NCI-H345 (cell line): Measurements from ENCODE around the gene STX10.

Experiments
- DNase-seq: peaks from one replicate; lab custom pipeline; 2025; lab: John Stamatoyannopoulos, UW

The STX10 gene

DNA sequence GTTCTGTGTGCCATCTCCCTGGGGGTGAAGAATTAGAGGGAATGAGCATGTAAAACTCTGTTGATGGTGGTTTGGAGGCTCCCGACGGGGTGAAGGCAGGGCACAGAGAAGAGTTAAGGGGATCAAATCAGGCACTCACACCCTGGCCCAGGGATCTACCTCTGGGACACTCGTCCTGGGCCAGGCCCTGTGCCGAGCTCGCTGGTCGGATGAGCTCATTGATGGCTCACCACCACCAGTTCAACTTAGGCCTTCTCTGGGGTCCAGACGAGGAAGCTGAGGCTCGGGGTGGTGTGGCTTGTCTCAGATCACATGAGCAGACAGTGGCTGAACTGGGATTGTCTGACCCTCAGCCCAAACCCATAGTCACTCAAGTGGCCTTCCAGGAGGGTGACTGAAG lies 30.5 kb downstream of the STX10 start:
- DNase-seq = no peak

DNA sequence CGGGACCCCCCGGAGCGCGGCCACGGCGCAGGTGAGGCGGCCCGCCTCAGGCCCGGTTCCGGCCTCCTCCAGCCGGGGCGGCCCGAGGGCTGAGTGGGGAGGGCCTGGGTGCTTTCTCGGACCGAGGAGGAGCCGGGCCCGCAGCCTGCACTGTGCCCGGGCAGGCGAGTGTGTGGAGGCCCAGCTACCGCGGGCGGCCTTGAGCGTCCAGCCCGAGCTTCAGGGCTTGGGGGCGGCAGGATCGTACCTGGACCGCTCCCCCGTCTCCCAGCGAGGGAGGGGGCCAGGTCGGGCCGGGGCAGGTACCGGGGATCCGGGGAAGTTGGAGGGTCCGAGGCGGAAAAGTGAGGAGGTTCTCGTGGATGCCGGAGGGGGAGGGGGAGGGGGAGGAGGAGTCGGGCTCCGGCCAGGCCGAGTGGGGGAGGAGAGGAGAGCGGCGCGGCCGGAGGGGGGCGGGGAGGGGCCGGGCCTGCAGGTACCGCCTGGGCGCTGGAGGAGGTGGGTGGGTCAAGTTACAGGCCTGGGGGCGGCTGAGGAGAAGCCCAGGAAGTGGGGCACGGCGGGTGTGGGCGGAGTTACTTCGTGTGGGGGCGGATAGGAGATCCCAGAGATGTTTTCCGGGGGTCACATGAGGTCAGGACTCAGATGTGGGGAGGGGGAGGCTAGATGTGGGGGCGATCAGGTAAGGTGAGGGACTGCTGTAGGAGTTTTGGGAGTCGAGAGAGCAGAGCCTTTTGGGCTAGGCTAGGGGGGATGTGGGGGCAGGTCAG lies 31.6 kb downstream of the STX10 start:
- DNase-seq = peak; percentile 7

DNA sequence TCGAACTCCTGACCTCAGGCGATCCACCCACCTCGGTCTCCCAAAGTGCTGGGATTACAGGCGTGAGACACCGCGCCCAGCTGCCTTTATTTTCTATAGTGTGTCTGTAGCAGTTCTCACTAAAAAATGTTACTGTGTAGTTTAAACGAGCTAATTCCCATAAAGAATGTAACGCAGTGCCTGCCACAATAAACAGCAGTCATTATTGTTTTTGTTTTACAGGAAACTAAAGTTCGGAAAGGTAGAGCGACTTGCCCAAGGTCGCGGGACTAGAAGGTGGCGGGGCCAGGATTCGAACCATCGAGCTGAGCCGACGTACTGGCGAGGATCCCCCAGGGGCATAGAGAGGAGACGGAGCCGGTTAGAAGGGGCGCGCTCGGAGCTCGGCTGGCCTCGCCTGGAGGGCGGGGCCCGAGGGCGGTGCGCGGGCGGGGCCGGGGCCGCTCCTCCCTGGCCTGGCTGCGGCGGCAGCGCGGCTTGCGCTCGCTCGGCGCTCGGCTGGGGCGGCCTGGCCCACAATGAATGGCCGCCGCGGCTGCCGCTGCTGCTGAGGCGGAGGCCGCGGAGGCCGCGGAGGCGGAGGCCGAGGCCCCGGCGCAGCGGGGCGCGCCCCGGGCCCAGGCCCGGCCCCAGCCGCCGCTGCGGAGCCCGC lies 32.3 kb downstream of the STX10 start, which contains the start of gene NACC1:
Gene NACC1 (plus strand): TSS at position 493 of the 652 bp plus-strand sequence. CDS start 16,944 bp downstream, outside the sequence.
- peak; percentile 72 for DNase-seq

DNA sequence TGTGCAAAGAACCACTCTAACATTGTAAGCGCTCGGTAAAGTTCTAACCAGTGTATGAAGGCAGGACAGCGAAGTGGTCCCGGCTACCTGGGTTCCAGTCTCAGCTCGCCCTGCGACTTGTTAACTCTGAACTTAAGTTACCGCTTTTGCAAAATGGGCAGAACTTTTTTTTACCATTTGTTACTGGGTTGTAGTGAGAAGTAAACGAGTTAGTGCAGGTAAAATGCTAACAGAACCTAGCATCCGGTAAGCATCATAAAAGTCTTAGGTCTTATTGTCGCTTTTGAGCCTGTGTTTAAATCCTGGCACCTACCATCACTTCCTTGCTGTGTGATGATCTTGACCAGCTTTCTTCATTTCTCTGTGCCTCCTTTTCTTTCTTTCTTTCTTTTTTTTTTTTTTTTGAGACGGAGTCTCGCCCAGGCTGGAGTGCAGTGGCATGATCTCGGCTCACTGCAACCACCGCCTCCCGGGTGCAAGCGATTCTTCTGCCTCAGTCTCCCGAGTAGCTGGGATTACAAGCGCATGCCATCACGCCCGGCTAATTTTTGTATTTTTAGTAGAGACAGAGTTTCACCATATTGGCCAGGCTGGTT lies 32.9 kb downstream of the STX10 start:
- DNase-seq = no peak

DNA sequence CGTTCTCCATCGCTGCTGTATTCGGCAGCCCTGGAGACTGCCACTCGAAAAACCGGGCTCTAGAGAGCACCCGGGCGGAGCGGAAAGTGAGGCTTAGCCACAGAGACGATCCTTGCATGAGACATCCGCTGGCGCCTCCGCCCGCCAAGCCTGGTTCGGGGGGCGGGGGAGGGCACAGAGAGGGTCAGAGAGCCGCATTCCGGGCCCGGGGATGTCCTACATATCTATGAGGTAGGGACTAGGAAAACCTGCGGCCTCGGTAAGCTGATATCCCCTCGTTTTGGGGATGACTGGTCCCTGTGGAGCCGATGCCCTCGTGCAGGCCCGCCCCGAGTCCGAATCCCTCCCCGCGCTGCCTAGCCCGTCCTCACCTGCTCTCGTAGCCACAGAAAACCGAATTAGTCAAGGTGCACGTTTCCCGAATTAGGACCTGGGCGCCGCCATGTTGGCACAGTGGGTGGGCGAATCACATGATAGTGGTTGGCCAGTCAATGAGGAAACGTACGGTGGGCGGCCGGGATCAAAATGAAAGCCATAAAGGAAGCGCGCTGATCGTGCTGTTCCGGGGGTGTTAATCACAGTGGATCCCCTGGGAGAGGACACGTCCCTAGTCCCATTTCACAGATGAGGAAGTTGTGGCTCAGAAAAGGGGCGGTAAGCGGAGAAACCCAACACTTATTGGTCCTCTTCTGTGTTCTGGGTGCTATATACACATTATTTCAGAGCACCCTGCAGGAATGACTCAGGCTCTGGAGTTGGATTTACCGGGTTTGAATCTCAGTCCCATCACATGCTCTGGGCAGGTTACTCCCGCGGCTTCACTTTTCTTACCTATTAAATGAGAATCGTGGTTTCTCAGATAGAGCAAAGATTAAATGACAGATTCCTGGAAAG lies 33.6 kb downstream of the STX10 start, which contains the start of gene TRMT1:
Gene TRMT1 (minus strand): TSS at position 459 of the 894 bp plus-strand sequence. CDS start 341 bp downstream, at position 118.
- DNase-seq = peak; percentile 71

DNA sequence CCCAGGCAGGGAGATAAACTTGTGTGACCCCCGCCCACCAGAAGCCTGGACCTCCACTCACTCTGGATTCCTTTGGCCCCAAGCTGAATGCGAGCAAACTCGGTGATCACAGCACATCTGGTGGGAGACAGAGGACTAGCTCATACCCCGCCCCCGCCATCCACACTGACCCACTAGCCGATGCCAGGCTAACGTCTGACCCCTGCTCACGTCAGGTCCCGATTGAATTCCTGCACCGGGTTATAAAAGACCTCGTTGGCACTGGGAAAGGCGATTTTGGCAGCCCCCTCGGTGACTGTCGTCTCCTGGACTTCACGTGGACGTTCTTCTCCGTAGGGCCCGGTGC lies 34.3 kb downstream of the STX10 start:
- DNase-seq = no peak

DNA sequence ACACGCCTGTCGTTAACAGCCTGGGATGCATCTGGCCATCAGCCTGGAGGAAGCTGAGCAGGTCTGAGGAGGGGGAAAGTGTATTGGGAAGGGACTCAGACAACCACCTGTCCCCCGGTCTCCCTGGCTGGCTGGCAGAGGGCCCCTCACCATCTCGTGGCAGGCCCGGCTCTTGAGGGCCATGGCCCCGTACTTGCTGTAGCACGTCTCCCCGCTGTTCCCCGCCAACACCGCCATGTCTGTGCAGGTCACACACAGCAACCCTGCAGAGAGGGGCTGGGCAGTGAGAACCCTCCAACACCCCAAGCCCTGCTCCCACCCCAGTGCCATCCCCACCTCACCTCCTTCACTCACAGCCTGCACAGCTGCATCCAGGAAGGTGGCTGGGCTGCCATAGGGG lies 37.6 kb downstream of the STX10 start:
- DNase-seq = no peak

DNA sequence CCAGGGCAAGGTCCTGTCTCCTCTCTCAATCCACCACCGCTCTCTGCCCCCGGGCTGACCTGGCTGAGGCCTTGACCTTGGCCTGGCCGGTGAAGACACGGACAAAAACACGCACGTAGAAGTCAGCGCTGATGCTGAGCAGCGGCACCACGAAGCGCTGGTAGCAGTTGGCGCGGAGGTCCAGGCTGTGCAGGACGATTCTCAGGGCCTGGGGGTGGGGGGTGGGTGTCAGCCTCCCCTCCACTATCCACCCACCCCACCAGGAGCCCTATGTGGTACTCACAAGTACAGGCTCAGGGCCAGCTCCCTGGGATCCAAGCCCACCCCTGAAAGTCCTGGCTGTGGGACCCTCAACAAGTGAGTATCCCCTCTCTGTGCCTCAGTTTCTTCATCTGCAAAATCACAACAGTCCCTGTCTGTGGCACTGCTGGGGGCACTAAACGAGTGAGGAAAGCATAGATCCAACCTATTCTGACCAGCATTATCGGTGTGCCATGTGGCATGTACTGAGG lies 40.0 kb downstream of the STX10 start:
- no peak for DNase-seq

DNA sequence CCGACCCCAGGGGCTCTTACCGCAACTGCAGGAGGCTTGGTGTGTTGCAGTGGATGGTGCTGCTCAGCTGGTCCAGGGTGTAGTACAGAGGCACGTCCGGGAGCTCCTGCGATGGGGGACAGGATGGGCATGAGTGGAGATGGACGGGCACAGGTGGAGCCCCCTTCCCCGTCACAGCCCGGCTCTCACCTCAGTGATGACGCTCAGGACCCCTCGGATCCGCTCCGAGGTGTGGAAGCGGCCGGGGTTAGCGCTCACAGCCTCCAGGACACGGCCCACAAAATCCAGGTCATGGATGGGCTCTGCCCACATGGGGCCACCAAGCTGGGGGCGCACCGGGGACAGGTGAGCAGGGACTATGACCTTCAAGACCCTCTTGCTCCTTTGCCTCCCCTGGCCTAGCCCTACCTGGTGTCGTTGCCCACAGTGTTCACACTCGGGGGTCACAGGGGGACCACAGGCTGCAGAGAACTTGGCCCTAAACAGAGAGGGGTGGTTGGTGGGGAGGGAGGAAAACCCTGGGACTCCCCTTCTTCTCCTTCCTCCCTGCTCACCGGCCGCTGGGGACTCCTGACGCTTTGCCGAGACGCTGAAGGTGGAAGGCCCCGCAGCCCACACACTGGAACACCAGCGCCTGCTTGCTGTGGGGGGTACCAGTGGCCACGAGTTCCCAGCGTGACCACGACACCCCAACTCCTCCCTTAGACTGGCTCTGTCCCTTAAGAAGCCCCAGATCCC lies 40.6 kb downstream of the STX10 start:
- no peak for DNase-seq

DNA sequence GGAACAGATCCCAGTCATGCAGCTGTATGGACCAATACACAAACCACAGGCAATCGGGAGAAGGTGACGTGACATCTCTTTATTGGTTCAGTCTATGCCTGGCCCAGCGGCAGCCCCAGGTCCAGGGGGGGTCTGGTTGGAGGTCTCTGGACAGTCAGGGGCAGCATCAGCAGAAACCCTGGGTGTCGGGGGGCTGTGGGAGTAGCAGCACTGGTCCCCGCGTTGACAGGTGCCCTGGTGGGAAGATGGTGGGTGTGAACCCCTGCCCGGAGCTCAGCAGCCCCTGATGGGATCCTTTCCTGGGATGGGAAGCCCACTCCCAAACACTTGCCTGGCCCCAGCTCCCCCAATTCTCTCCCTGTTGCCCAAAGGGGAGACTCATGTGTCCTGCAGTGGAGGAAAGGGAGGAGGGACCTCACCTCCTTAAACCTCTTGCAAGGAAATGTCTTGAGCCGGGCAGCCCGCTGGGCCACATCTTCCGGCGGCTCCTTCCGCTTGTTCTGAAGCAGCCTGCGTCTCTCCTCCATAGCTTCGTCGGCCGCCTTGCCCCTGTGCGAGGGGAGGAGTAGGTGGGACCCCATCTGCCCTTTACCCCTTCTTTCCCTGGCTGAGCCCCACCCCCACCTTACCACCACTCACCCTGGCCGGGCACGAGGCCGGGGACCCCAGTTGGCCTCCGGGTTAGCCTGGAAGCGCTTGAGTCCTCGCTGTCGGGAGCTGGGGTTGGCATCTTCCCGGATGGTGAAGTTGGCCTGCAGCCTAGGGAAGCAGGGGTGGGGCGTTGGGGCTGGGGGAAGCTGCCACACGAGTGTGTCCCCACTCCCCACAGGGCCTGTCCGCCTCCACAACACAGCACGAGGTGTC lies 45.1 kb downstream of the STX10 start:
- no peak for DNase-seq

DNA sequence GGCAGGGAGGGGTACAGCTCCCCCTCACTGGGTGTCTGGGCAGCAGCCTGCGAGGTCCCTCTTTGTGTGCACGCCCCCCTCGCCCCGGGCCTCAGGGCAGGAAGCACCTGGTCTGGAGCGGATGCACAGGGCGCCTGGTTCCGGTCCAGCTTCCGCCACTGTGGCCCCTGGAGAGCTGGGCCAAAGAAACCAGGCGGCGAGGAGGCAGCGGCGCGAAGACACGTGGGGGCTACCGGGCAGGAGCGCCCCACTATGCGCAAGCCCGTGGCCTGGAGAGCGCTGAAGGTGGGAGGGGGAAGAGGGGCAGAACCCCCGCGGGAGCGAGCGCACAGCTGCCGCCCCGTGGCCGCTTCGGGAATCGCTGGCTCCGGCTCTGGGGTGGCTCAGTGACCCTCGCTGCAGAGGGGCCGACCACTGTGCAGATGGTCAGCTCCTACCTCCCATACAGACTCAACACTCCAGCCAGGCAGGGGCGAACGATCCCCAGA lies 45.8 kb downstream of the STX10 start:
- no peak for DNase-seq

DNA sequence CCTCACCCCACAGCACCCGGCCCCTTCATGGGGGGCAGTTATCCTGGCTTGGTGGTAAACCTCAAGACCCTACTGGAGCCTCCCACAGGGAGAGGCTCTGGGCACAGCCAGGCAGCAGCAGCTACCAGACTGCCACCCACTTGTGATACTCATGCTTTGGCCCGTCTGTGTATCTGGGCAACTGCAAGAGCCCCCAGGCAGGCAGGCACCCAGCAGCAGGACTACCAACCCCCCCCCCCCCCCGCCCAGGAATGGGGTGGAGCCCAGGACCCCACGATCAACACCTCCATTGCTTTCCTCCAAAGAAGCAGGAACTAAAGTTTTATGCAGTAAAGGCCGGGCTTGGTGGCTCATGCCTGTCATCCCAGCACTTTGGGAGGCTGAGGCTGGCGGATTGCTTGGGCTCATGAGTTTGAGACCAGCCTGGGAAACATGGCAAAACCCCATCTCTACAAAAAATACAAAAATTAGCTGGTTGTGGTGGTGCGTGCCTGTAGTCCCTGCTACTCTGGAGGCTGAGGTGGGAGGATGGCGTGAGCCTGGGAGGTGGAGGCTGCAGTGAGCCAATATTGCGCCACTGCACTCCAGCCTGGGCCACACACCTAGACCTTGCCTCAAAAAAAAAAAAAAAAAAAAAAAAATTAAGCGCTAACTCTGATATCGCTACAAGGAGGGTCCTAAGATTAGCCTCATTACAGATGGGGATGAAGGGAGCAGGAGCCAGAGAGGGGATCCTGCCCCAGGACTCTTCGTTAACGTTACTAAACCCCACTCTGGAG lies 46.4 kb downstream of the STX10 start:
- no peak for DNase-seq

DNA sequence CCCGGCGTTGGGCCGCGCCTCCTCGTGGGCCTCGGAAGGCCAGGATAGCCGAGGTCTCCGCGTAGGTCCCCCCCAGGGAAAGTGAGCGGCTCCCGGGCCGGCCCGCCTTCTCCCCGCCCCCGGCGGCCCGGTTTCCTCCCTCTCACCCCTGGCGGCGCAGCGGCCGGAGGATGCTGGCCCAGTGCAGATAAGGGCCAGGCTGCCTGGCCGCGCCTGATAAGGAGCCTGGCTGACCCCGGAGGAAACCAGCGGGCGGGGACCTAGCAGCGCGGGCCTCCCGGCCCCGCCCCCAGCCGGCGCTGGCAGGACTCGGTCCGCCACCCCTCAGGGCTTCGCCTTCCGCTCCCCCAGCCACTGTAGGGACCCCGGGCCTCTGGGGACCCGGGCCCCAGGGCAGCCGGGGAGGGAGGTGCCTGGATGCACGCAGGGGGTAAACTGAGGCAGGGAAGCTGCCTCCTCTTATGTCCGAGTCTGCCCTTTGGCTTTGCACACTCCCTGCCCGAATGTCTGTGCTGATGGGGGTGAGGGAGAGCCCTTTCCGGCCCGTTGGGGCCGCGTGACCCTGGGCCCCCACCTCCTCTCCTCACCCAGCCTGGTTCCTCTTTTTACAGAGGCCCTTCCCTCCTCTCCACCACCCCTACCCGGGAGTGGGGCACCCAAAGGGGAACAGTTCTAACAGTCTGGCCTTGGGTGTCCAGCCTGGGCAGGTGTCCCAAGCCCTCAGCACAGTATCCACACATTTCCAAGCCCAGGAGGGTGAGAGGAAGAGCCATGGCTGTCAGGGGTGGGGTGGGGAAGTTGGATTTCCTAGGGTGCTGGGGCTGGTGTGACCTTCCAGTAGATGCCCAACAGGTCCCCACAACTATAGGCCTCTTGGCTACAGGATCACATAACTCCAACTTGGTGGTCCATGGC lies 47.3 kb downstream of the STX10 start, which contains the start of gene LYL1:
Gene LYL1 (minus strand): TSS at position 193 of the 915 bp plus-strand sequence. CDS start 1,687 bp downstream, outside the sequence.
- no peak for DNase-seq

DNA sequence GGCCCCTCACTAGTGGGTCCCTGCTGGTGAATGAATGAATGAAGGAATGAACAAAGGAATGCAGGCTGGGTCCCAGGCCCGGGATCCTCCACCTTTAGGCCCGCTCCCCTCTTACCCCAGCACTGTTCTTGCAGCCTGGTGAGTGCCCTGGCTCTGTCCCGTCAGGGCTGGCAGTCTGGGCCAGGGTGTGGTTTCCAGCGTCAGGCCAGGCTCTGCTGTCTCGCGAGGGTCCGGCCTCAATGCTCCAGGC lies 47.8 kb downstream of the STX10 start:
- no peak for DNase-seq

DNA sequence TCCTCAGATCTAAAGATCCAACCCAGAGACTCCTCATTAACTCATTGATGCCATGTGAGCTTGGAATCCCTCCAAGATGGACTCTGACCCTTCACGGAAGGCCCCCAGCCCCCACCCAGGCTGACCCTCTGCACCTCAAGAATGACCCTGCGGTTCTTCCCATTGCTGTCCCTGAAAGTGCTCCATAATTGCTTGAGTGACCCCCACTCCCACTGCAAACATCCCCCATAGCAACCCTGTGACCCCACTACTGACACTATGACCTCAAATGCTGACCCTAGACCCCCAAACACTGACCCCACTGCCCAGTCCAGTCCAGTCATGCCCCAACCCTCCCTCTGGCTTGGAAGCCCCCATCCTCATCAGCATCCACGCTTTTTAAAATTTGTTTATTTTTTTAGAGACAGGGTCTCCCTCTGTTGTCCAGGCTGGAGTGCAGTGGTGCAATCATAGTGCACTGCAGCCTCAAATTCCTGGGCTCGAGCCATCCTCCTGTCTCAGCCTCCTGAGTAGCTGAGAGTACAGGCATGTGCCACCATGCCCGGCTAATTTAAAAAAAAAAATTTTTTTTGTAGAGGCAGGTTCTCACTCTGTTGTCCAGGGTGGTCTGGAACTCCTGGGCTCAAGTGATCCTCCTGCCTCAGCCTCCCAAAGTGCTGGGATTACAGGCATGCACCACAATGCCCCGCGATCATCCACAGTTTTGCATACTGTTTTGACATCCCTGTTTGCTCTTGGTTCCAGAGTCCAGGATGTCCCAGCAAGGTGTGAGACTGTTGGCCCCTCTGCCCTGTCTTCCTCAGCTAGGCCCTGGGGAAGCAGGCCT lies 48.4 kb downstream of the STX10 start:
- no peak for DNase-seq

DNA sequence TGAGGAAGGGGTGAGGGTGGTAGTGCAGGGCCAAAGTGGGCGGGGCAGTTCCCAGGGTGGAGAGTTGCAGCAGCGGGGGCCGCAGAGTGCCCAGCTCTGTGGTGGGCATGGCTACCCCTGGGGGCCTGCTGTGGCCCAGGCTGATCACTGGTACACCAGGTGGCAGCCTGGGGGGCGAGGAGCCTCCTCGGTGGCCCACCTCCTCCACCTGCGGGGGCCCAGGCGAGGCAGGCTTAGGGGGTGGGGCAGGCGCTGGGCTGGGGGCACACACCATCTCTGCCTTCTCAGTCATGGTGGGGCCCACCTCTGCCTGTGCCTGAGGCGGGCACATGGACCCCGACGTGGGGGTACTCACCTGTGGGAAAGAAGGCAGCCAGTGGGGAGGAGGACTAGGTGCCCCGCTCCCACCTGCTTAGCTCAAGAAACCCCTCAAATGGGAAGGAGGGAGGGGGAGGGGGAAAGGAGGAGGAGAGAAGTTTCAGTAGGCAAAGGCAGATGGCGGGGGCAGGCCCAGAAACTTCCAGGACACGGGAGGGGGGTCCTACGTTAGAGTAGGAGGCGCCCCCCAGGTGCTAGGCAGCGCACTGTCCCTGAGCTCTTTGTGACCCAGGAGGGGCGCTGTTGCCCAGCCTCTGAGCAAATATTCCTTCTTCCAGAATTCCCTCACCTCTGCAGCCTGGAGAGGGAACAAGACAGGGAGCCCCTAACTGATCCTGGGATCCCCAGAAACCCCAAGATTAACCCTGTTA lies 49.2 kb downstream of the STX10 start:
- no peak for DNase-seq
